ENCODE measurements around the gene AGK. TPM values are rescaled to one million over a fixed set of nuclear protein-coding genes. Genes with fewer than 3 reads are reported as not detected.
A peak's percentile ranks its signal among the peaks of the same experiment; 100 is the strongest.

The AGK gene
- total RNA-seq, 2 donors from 2014 or later: 27.8 to 28.3 TPM

DNA sequence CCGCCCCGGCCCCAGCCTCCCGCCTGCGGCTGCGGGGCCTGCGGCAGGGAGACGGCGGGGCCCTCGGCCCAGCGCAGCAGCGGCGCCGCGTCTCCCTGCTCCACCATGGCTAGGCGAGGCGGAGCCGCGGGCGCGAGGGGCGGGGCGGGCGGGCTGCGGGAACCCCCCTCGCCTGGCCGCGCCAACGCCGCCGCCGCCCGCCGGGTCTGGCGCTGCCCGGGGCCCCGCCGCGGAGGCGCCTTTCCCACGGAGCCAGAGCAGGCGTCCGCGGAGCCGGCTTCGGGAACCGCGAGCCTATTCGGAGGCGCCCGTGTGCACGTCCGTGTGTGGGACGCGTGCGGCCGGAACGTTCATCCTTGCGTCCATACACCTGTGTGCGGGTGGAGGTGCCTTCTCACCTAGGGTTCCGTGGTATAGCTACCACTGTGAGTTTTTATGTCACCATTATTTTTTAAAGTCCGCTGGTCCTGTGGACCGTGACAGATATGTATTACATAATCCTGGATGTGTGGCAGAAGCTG lies 150.9 kb downstream of the AGK start, which contains the start of gene DENND11:
DENND11 (minus strand) TSS at position 120 of the 521 bp plus-strand sequence; CDS start at position 107, 13 bp downstream.
- Histone ChIP-seq H3K36me3 (no peaks in the 10 kb centered on the region), H3K9me3 (no peaks in the 10 kb centered on the region), H3K27me3 (replicated peaks; ENCODE audit: insufficient read depth) (no peaks in the 10 kb centered on the region), H3K27ac (peak within 1 kb of the TSS; percentile 84 to 85), H3K4me1 (ENCODE audit: control insufficient read depth in 1 of 2, low read depth in 2 of 2) (peaks cover 4 to 59% of the 10 kb centered on the region in 2 donors), H3K4me3 (peak within 1 kb of the TSS; percentile 91)
- DNase-seq (ENCODE audit: low spot score) (no peak), ATAC-seq (ENCODE audit: insufficient number of reproducible peaks, low FRiP score, low read depth) (peak; percentile 50)
- TF ChIP-seq, protein P1, sequence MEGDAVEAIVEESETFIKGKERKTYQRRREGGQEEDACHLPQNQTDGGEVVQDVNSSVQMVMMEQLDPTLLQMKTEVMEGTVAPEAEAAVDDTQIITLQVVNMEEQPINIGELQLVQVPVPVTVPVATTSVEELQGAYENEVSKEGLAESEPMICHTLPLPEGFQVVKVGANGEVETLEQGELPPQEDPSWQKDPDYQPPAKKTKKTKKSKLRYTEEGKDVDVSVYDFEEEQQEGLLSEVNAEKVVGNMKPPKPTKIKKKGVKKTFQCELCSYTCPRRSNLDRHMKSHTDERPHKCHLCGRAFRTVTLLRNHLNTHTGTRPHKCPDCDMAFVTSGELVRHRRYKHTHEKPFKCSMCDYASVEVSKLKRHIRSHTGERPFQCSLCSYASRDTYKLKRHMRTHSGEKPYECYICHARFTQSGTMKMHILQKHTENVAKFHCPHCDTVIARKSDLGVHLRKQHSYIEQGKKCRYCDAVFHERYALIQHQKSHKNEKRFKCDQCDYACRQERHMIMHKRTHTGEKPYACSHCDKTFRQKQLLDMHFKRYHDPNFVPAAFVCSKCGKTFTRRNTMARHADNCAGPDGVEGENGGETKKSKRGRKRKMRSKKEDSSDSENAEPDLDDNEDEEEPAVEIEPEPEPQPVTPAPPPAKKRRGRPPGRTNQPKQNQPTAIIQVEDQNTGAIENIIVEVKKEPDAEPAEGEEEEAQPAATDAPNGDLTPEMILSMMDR (IDR thresholded peaks at IDR 0.05): no peak

DNA sequence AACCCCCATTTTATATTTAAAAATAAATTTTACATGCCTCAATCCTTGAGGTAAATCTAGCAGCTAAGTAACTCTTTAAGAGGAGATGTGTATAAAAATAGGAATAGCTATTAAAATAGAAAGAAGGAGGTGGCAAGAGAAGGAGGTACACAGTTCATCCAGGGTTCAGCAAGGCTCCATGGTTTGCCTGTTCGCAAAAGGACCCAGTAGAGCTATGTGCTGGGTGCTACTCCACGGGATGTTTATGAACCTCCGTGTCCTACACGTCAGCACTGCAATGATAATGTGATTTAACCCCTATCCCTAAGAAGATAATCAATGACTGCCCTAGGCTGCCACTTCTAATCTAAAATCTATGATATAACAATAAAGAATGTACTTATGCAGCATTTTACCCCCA lies 151.7 kb downstream of the AGK start:
- peak overlapping the region; percentile 71 for H3K4me3 ChIP-seq
- no peaks in the 10 kb centered on the region for H3K27me3 ChIP-seq (replicated peaks; ENCODE audit: insufficient read depth)
- no peak for DNase-seq (ENCODE audit: low spot score)
- no peaks in the 10 kb centered on the region for H3K36me3 ChIP-seq
- TF ChIP-seq, protein P1 (IDR thresholded peaks at IDR 0.05): no peak
- H3K27ac ChIP-seq: no peak overlapping the region
- peaks cover 4 to 53% of the 10 kb centered on the region in 2 donors for H3K4me1 ChIP-seq (ENCODE audit: control insufficient read depth in 1 of 2, low read depth in 2 of 2)
- no peaks in the 10 kb centered on the region for H3K9me3 ChIP-seq
- ATAC-seq (ENCODE audit: insufficient number of reproducible peaks, low FRiP score, low read depth): no peak

DNA sequence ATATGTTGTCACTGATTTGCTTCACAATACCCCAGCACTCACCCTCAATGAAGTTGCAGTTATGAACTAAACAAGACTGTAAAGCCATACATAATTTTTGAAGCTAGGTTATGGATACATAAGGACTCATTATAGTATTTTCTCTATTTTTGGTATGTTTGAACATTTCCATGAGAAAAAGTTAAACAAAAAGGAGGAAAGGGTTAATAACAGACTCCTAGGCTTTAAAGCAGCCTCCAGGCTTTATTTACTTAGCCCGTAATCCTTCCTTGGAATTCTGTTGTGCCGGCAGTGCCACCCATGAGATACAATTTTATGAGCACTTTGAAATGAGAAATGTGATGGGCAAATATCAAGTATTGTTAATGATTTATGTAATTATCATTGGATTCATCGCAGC lies 152.9 kb downstream of the AGK start:
- ATAC-seq (ENCODE audit: insufficient number of reproducible peaks, low FRiP score, low read depth): no peak
- TF ChIP-seq, protein P1 (IDR thresholded peaks at IDR 0.05): no peak

DNA sequence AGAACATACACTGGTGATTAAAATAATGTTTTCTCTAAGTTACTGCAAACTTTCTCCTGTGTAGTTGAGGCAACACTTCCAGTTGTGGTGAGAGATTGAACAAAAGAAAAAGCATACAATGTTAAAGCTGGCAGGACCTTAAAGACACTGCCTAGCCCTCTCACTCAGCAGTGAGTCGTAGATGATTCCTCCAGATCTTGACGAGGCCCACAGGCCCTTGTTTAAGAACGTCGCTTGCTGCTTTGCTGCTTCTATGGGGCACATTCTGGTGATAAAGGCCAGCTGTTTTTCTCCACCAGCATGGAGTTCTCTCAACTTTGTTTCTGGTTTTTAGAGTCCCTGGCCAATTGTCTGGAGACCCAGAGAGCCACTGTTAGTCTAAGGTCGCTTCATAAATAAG lies 153.5 kb downstream of the AGK start:
- Histone ChIP-seq H3K9me3 (no peaks in the 10 kb centered on the region), H3K27me3 (replicated peaks; ENCODE audit: insufficient read depth) (no peaks in the 10 kb centered on the region), H3K36me3 (no peaks in the 10 kb centered on the region), H3K4me1 (ENCODE audit: control insufficient read depth in 1 of 2, low read depth in 2 of 2) (peaks cover 4 to 42% of the 10 kb centered on the region in 2 donors), H3K27ac (peak overlapping the region; percentile 35 to 36), H3K4me3 (no peak overlapping the region)
- ATAC-seq (ENCODE audit: insufficient number of reproducible peaks, low FRiP score, low read depth): no peak
- TF ChIP-seq, protein P1 (IDR thresholded peaks at IDR 0.05): no peak
- DNase-seq (ENCODE audit: low spot score): no peak

More for the DNA sequence above, 152.9 kb downstream of the AGK start:
- DNase-seq (ENCODE audit: low spot score): no peak
- H3K4me1 ChIP-seq (ENCODE audit: control insufficient read depth in 1 of 2, low read depth in 2 of 2): peaks cover 4 to 47% of the 10 kb centered on the region in 2 donors
- no peaks in the 10 kb centered on the region for H3K27me3 ChIP-seq (replicated peaks; ENCODE audit: insufficient read depth)
- H3K36me3 ChIP-seq: no peaks in the 10 kb centered on the region
- peak overlapping the region in 1 of 2 donors; percentile 36 for H3K27ac ChIP-seq
- H3K9me3 ChIP-seq: no peaks in the 10 kb centered on the region
- no peak overlapping the region for H3K4me3 ChIP-seq

Other genes starting within 250 kb of the AGK start
- 10 to 100 TPM; 29.0 to 37.8 TPM for gene DENND11, start 150.8 kb downstream of the AGK start, total RNA-seq
- gene WEE2, start 156.9 kb downstream of the AGK start, total RNA-seq: not detected
- 100 to 1,000 TPM in 1 of 2 donors, 10 to 100 TPM in 1; 50.8 to 157 TPM for gene SSBP1, start 186.9 kb downstream of the AGK start, total RNA-seq
- gene TAS2R3, start 212.7 kb downstream of the AGK start, total RNA-seq: under 1 TPM in 1 of 2 donors, not detected in 1; 0.41 TPM
- gene TAS2R4, start 225.3 kb downstream of the AGK start, total RNA-seq: 1 to 10 TPM in 1 of 2 donors, under 1 TPM in 1; 0.81 to 3.5 TPM
- gene TAS2R5, start 238.8 kb downstream of the AGK start, total RNA-seq: 1 to 10 TPM; 2.2 to 4.4 TPM